ENCODE data around the gene MAGEA11.
"Not testable (repeated sequence)": the region's sequence is repeated elsewhere in the genome, so short reads cannot be mapped to it uniquely, and the experiment has no call there.

MAGEA11 gene

GRCh38 chrX:149718757-149719156 is 6.9 kb downstream of the MAGEA11 start:
- no peak for DNase-seq (ENCODE audit: low spot score)

GRCh38 chrX:149720021-149720689 is 8.3 kb downstream of the MAGEA11 start:
- DNase-seq (ENCODE audit: low spot score): no peak

GRCh38 chrX:149721241-149721640 is 9.4 kb downstream of the MAGEA11 start:
- DNase-seq (ENCODE audit: low spot score): not testable (repeated sequence)

GRCh38 chrX:149721778-149722177 is 9.9 kb downstream of the MAGEA11 start:
- DNase-seq (ENCODE audit: low spot score): no peak

GRCh38 chrX:149723583-149724118 is 11.8 kb downstream of the MAGEA11 start:
- DNase-seq (ENCODE audit: low spot score): not testable (repeated sequence)

- not testable (repeated sequence) for DNase-seq (ENCODE audit: low spot score)
Observed at GRCh38 chrX:149727308-149727707, 15.4 kb downstream of the MAGEA11 start.

- DNase-seq (ENCODE audit: low spot score): not testable (repeated sequence)
Observed at GRCh38 chrX:149742269-149742668, 30.4 kb downstream of the MAGEA11 start.

- not testable (repeated sequence) for DNase-seq (ENCODE audit: low spot score)
Observed at GRCh38 chrX:149746390-149747007, 34.6 kb downstream of the MAGEA11 start.

GRCh38 chrX:149757206-149758067 is 45.6 kb downstream of the MAGEA11 start:
- DNase-seq (ENCODE audit: low spot score): no peak

GRCh38 chrX:149758068-149758714 is 46.3 kb downstream of the MAGEA11 start:
- DNase-seq (ENCODE audit: low spot score): no peak

GRCh38 chrX:149758715-149759078 is 46.8 kb downstream of the MAGEA11 start:
- DNase-seq (ENCODE audit: low spot score): not testable (repeated sequence)

GRCh38 chrX:149759824-149760223 is 48.0 kb downstream of the MAGEA11 start:
- no peak for DNase-seq (ENCODE audit: low spot score)

- DNase-seq (ENCODE audit: low spot score): no peak
Observed at GRCh38 chrX:149760965-149761364, 49.1 kb downstream of the MAGEA11 start.

- not testable (repeated sequence) for DNase-seq (ENCODE audit: low spot score)
Observed at GRCh38 chrX:149761858-149762674, 50.2 kb downstream of the MAGEA11 start.

- no peak for DNase-seq (ENCODE audit: low spot score)
Observed at GRCh38 chrX:149762696-149763614, 51.1 kb downstream of the MAGEA11 start.

Data from hematopoietic multipotent progenitor cell treated with erythropoietin and hydrocortisone succinate and interleukin-3 and kit ligand, for 15 days (in vitro differentiated cells).